SK-N-SH (cell line): ENCODE results near the gene RPL10. TPM values are rescaled to one million over a fixed set of nuclear protein-coding genes. Genes with fewer than 3 reads are reported as not detected.

ENCODE experiments used
- CTCF ChIA-PET: fragments of 300-600, 350-600 bp; formaldehyde crosslinking; extraction: SDS; loops from one replicate; lab custom pipeline; 2021; lab: Yijun Ruan, JAX
- POLR2A ChIA-PET: fragments of 350-600 bp; sonication (Branson Sonifier 250); formaldehyde crosslinking; extraction: SDS; loops from one replicate; lab custom pipeline; 2020; ENCODE audit warnings: antibody characterized with exemption, inconsistent platforms; lab: Yijun Ruan, JAX
- DNase-seq: peaks from one replicate; pipeline ENCODE4 v3.0.0; 2012
- H2AFZ ChIP-seq: fragments of 200-600 bp; sonication (generic); 2 replicates; pipeline ENCODE4 v1.8.1; 2016; ENCODE audit warnings: antibody characterized with exemption, mild to moderate bottlenecking, low read depth
- H3F3A ChIP-seq: fragments of 200-600 bp; sonication (generic); replicated peaks from 2 replicates; pipeline ENCODE3; 2016; ENCODE audit warnings: antibody characterized with exemption, mild to moderate bottlenecking; ENCODE audit not compliant: insufficient read depth
- H3K27ac ChIP-seq, 2 experiments: fragments of 200-500 bp in 1 of 2; fragments of 200-600 bp in 1 of 2; sonication (Bioruptor generic) in 1 of 2; sonication (generic), shearing (Covaris generic) in 1 of 2; 2 replicates each; pipeline versions ENCODE4 v1.5.1 to v1.6.1; 2014 to 2016; ENCODE audit warnings: low read depth in 2 of 2, inconsistent platforms in 1 of 2, low read length in 1 of 2, mild to moderate bottlenecking in 1 of 2, mixed read lengths in 1 of 2
- H3K27me3 ChIP-seq: fragments of 200-600 bp; sonication (generic), shearing (Covaris generic); 2 replicates; pipeline ENCODE4 v1.6.1; 2016; ENCODE audit warnings: mixed run types; ENCODE audit not compliant: insufficient read depth
- H3K36me3 ChIP-seq, 2 experiments: fragments of 200-500 bp in 1 of 2; fragments of 200-600 bp in 1 of 2; sonication (Bioruptor generic) in 1 of 2; sonication (generic) in 1 of 2; replicated peaks in 1 of 2; 2 replicates each; pipeline versions ENCODE3 to v1.5.1; 2014 to 2016; ENCODE audit warnings: low read length in 1 of 2, mild to moderate bottlenecking in 1 of 2; ENCODE audit not compliant: insufficient read depth in 2 of 2, control insufficient read depth in 1 of 2
- H3K4me1 ChIP-seq, 2 experiments: fragments of 200-500 bp in 1 of 2; fragments of 200-600 bp in 1 of 2; sonication (Bioruptor generic) in 1 of 2; sonication (generic), shearing (Covaris generic) in 1 of 2; 2 replicates each; pipeline versions ENCODE4 v1.5.1 to v1.6.1; 2014 to 2016; ENCODE audit warnings: low read depth in 1 of 2, low read length in 1 of 2, mixed run types in 1 of 2; ENCODE audit not compliant: insufficient read depth in 2 of 2, control insufficient read depth in 1 of 2
- H3K4me2 ChIP-seq: fragments of 200-600 bp; sonication (generic), shearing (Covaris generic); 2 replicates; pipeline ENCODE4 v1.6.1; 2017; ENCODE audit warnings: mixed run types
- H3K4me3 ChIP-seq, 2 experiments: fragments of 200-500 bp in 1 of 2; fragments of 200-600 bp in 1 of 2; sonication (Bioruptor generic) in 1 of 2; sonication (generic), shearing (Covaris generic) in 1 of 2; 2 replicates each; pipeline versions ENCODE4 v1.5.1 to v1.8.1; 2014 to 2016; ENCODE audit warnings: low read depth in 2 of 2, inconsistent platforms in 1 of 2, low read length in 1 of 2, mild to moderate bottlenecking in 1 of 2, mixed read lengths in 1 of 2, moderate library complexity in 1 of 2
- H3K79me2 ChIP-seq: fragments of 200-600 bp; sonication (generic); 2 replicates; pipeline ENCODE4 v1.8.1; 2017; ENCODE audit warnings: mild to moderate bottlenecking; ENCODE audit not compliant: insufficient read depth
- H3K9ac ChIP-seq: fragments of 200-600 bp; sonication (generic); 2 replicates; pipeline ENCODE4 v1.6.1; 2017; ENCODE audit warnings: mixed run types
- H3K9me2 ChIP-seq: fragments of 200-600 bp; sonication (generic); 2 replicates; pipeline ENCODE4 v1.6.1; 2017; ENCODE audit warnings: mixed run types
- H3K9me3 ChIP-seq: fragments of 200-600 bp; sonication (generic); 2 replicates; pipeline ENCODE4 v1.6.1; 2017; ENCODE audit warnings: mixed run types, mild to moderate bottlenecking, moderate library complexity
- H4K20me1 ChIP-seq: fragments of 200-600 bp; sonication (generic); 2 replicates; pipeline ENCODE4 v1.6.1; 2017; ENCODE audit warnings: mild to moderate bottlenecking, mixed run types; ENCODE audit not compliant: insufficient read depth
- EP300 ChIP-seq, 2 experiments: IDR thresholded peaks; 2 replicates each; pipeline versions ENCODE4 v1.4.0 to v1.6.1; 2012; ENCODE audit warnings: borderline replicate concordance in 1 of 2, low read depth in 1 of 2, low read length in 1 of 2
- EZH2phosphoT487 ChIP-seq: fragments of 200-600 bp; sonication (generic); IDR thresholded peaks from 2 replicates; pipeline ENCODE4 v1.6.1; 2017; ENCODE audit warnings: low read depth, mixed run types, mild to moderate bottlenecking, antibody characterized with exemption, moderate library complexity, borderline replicate concordance
- FOSL2 ChIP-seq: IDR thresholded peaks from 2 replicates; pipeline ENCODE4 v1.4.0; 2012; ENCODE audit warnings: low read depth, mild to moderate bottlenecking, moderate library complexity, borderline replicate concordance
- FOXJ3 ChIP-seq: sonication (generic); formaldehyde crosslinking; IDR thresholded peaks from 2 replicates; pipeline ENCODE4 v1.5.1; 2020; ENCODE audit warnings: mild to moderate bottlenecking, missing genetic modification reagents
- FOXM1 ChIP-seq: IDR thresholded peaks from 2 replicates; pipeline ENCODE4 v1.4.0; 2012; ENCODE audit warnings: low read depth, mild to moderate bottlenecking
- NRF1 ChIP-seq: IDR thresholded peaks from 2 replicates; pipeline ENCODE4 v1.6.1; 2012; ENCODE audit warnings: low read depth, mild to moderate bottlenecking, low read length
- RAD21 ChIP-seq: IDR thresholded peaks from 2 replicates; pipeline ENCODE4 v1.6.1; 2012; ENCODE audit warnings: mild to moderate bottlenecking, low read length
- RCOR1 ChIP-seq: fragments of 150-350 bp; IDR thresholded peaks from 2 replicates; pipeline ENCODE4 v1.6.1; 2017; ENCODE audit warnings: antibody characterized with exemption, low read length
- RXRA ChIP-seq: IDR thresholded peaks from 2 replicates; pipeline ENCODE4 v1.4.0; 2012; ENCODE audit warnings: low read depth, mild to moderate bottlenecking, borderline replicate concordance
- TCF12 ChIP-seq: IDR thresholded peaks from 2 replicates; pipeline ENCODE4 v1.4.0; 2012
- YY1 ChIP-seq: IDR thresholded peaks from 2 replicates; pipeline ENCODE4 v1.4.0; 2012; ENCODE audit warnings: low read depth, mild to moderate bottlenecking
- WGBS: methylation state at CpG from one replicate; pipeline ENCODE4 v1.1.6; 2017; ENCODE audit warnings: low lambda C conversion rate; 5-methylcytosine and 5-hydroxymethylcytosine counted together
- polyA plus RNA-seq, 3 experiments: library from polyadenylated mRNA; depleted of rRNA; stranded (reverse); fragments of >200 nt; gene quantifications; 2 replicates each; pipeline ENCODE4 v1.2.3, GENCODE V29; 2012
- TF ChIP-seq, protein P1 (sequence below): IDR thresholded peaks from 2 replicates; pipeline ENCODE4 v1.4.0; 2012; ENCODE audit warnings: low read depth
- TF ChIP-seq, protein P2 (sequence below): fragments of 200-600 bp; sonication (generic); IDR thresholded peaks from 2 replicates; pipeline ENCODE4 v1.6.1; 2017; ENCODE audit warnings: antibody characterized with exemption, mild to moderate bottlenecking, moderate library complexity
- TF ChIP-seq, protein P3 (sequence below): fragments of 150-350 bp; IDR thresholded peaks from 2 replicates; pipeline ENCODE4 v1.6.1; 2016; ENCODE audit warnings: mild to moderate bottlenecking, low read depth, low read length
- TF ChIP-seq, protein P4 (sequence below): fragments of 150-350 bp; IDR thresholded peaks from 2 replicates; pipeline ENCODE4 v1.6.1; 2017; ENCODE audit warnings: antibody characterized with exemption, low read length, low read depth, borderline replicate concordance

The RPL10 gene
- polyA plus RNA-seq, 1 of the 3 experiments (the other 2 are of a cell fraction), result 4,562 TPM

DNA sequence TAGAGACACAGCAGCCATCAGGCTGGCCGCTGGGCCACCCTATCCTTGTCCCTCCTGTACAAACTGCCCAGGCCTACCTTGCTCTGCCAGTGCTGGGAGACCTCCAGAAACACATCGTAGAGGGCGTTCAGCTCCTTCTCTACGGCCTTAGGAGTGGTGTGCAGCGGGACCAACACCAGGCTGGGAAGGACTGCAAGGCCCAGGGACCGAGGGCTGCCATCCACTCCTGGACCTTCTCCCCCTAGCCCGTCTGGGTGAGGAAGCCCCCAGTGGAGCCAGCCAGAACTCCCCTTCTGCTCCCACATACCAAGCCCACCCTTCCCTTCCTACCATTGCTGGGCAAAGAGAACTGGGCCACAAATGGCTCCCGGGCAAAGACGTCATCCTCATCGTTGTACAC lies 5.0 kb downstream of the RPL10 start:
- no peak overlapping the region for H3K4me2 ChIP-seq
- no peak overlapping the region for H3K4me3 ChIP-seq
- peaks cover 41% of the 10 kb centered on the region for H3F3A ChIP-seq
- no peak overlapping the region for H3K9ac ChIP-seq
- CTCF ChIA-PET, result no interaction called here
- H3K27me3 ChIP-seq, result no peaks in the 10 kb centered on the region
- no peaks in the 10 kb centered on the region for H3K9me2 ChIP-seq
- no peaks in the 10 kb centered on the region for H3K9me3 ChIP-seq
- H3K27ac ChIP-seq, result no peak overlapping the region
- TF ChIP-seq EZH2phosphoT487, result no peak
- TF ChIP-seq, protein P1, sequence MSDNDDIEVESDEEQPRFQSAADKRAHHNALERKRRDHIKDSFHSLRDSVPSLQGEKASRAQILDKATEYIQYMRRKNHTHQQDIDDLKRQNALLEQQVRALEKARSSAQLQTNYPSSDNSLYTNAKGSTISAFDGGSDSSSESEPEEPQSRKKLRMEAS, result no peak
- TF ChIP-seq, all 33 proteins: peak for 0
- Histone ChIP-seq H3K4me1 (peaks cover 0 to 6% of the 10 kb centered on the region in 2 experiments; a peak in 1 of 4 replicates), H3K36me3 (peaks cover 16 to 18% of the 10 kb centered on the region in 2 experiments), H4K20me1 (peaks cover 34% of the 10 kb centered on the region), H2AFZ (no peak overlapping the region), H3K79me2 (peaks cover 29% of the 10 kb centered on the region)
- no peak for DNase-seq
- POLR2A ChIA-PET, result no interaction called here
- 28% methylated on average over 7 of the region's 10 CpGs for WGBS

DNA sequence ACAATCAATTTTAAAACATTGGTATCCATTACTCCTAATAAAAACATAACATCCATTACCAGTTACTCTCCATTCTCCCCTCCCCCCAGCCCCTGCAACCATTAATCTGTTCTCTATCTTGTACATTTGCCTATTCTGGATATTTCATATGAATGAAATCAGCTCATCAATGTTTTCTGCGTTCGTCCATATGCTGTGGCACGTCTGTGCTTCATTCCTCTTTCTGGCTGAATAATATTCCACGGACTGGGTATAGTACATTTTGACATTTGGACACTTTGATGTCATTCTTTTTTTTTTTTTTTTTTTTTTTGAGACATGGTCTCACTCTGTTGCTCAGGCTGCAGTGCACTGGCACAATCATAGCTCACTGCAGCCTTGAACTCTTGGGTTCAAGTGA lies 5.7 kb downstream of the RPL10 start:
- no peak for DNase-seq
- Histone ChIP-seq H3K27me3 (no peaks in the 10 kb centered on the region), H3K79me2 (peaks cover 29% of the 10 kb centered on the region), H3K36me3 (peaks cover 14 to 17% of the 10 kb centered on the region in 2 experiments), H3K4me1 (peaks cover 0 to 6% of the 10 kb centered on the region in 2 experiments; a peak in 1 of 4 replicates), H4K20me1 (peaks cover 33% of the 10 kb centered on the region), H3K27ac (no peak overlapping the region), H3F3A (peaks cover 37% of the 10 kb centered on the region), H3K9me2 (no peaks in the 10 kb centered on the region), H3K9me3 (no peaks in the 10 kb centered on the region), H3K9ac (no peak overlapping the region), H3K4me3 (no peak overlapping the region), H2AFZ (no peak overlapping the region), H3K4me2 (no peak overlapping the region)
- ChIA-PET POLR2A (no interaction called here), CTCF (no interaction called here)
- TF ChIP-seq FOXJ3 (CRISPR knock-in tag), result no peak
- no peak for TF ChIP-seq RCOR1
- TF ChIP-seq FOSL2, result no peak
- no peak for TF ChIP-seq EP300 (IDR thresholded peaks at IDR 0.05; ENCODE audit: borderline replicate concordance in 1 of 2, low read depth in 1 of 2, low read length in 1 of 2)
- TF ChIP-seq, protein P2, sequence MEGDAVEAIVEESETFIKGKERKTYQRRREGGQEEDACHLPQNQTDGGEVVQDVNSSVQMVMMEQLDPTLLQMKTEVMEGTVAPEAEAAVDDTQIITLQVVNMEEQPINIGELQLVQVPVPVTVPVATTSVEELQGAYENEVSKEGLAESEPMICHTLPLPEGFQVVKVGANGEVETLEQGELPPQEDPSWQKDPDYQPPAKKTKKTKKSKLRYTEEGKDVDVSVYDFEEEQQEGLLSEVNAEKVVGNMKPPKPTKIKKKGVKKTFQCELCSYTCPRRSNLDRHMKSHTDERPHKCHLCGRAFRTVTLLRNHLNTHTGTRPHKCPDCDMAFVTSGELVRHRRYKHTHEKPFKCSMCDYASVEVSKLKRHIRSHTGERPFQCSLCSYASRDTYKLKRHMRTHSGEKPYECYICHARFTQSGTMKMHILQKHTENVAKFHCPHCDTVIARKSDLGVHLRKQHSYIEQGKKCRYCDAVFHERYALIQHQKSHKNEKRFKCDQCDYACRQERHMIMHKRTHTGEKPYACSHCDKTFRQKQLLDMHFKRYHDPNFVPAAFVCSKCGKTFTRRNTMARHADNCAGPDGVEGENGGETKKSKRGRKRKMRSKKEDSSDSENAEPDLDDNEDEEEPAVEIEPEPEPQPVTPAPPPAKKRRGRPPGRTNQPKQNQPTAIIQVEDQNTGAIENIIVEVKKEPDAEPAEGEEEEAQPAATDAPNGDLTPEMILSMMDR, result no peak
- no peak for TF ChIP-seq EZH2phosphoT487
- TF ChIP-seq TCF12, result no peak
- TF ChIP-seq, protein P3, sequence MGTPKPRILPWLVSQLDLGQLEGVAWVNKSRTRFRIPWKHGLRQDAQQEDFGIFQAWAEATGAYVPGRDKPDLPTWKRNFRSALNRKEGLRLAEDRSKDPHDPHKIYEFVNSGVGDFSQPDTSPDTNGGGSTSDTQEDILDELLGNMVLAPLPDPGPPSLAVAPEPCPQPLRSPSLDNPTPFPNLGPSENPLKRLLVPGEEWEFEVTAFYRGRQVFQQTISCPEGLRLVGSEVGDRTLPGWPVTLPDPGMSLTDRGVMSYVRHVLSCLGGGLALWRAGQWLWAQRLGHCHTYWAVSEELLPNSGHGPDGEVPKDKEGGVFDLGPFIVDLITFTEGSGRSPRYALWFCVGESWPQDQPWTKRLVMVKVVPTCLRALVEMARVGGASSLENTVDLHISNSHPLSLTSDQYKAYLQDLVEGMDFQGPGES, result no peak
- TF ChIP-seq YY1, result no peak
- TF ChIP-seq, protein P4, sequence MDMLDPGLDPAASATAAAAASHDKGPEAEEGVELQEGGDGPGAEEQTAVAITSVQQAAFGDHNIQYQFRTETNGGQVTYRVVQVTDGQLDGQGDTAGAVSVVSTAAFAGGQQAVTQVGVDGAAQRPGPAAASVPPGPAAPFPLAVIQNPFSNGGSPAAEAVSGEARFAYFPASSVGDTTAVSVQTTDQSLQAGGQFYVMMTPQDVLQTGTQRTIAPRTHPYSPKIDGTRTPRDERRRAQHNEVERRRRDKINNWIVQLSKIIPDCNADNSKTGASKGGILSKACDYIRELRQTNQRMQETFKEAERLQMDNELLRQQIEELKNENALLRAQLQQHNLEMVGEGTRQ, result no peak
- TF ChIP-seq, protein P1, result no peak
- no peak for TF ChIP-seq NRF1
- TF ChIP-seq FOXM1, result no peak
- TF ChIP-seq RXRA, result no peak
- TF ChIP-seq RAD21, result no peak
- 47% methylated on average over 4 of the region's 4 CpGs for WGBS
